HCT116 (cell line): ENCODE results near the gene ISG20. TPM values are rescaled to one million over a fixed set of nuclear protein-coding genes. Genes with fewer than 3 reads are reported as not detected.

Experiments used
- ATAC-seq: fragments of 200-7000 bp; cut with Tn5 transposase; 2 replicates; pipeline ENCODE4 v1.9.1; 2020; ENCODE audit warnings: mild to moderate bottlenecking, moderate library complexity
- BruUV-seq: library from RNA; stranded (reverse); fragments of 400-500 nt; replicated peaks from 2 replicates; lab custom pipeline; 2021; lab: Mats Ljungman, UMichigan
- CTCF ChIA-PET: fragments of 300-600 bp; sonication (Branson Sonifier 250); formaldehyde crosslinking; loops from one replicate; lab custom pipeline; 2021; ENCODE audit warnings: antibody characterized with exemption; lab: Charles Lee
- POLR2A ChIA-PET: fragments of 300-600, 350-600 bp; sonication (Branson Sonifier 250); formaldehyde crosslinking; loops from one replicate; lab custom pipeline; 2021; ENCODE audit warnings: antibody characterized with exemption; lab: Charles Lee
- RAD21 ChIA-PET, 2 experiments: fragments of 300-600 bp; sonication (Branson Sonifier 250); formaldehyde crosslinking; loops; one replicate each; lab custom pipeline; 2023; ENCODE audit warnings: low total read pairs in 2 of 2; ENCODE audit not compliant: uncharacterized antibody in 2 of 2, unreplicated experiment in 2 of 2, low non-redundant PET in 1 of 2; lab: Charles Lee
- DNase-seq: peaks from one replicate; pipeline ENCODE4 v3.0.0-alpha.2; 2010; ENCODE audit warnings: low read depth, low spot score
- H2AFZ ChIP-seq: fragments of 200-600 bp; shearing (Covaris generic), sonication (generic); 2 replicates; pipeline ENCODE4 v1.6.1; 2017; ENCODE audit warnings: low read depth, mixed run types, mixed read lengths, antibody characterized with exemption, low read length; ENCODE audit not compliant: poor library complexity, severe bottlenecking
- H3K27ac ChIP-seq: 2 replicates; pipeline ENCODE4 v1.5.1; 2012; ENCODE audit warnings: low read depth, low read length
- H3K27me3 ChIP-seq: fragments of 200-600 bp; sonication (generic); 2 replicates; pipeline ENCODE4 v1.6.1; 2016; ENCODE audit warnings: mixed run types, low read length, mixed read lengths; ENCODE audit not compliant: insufficient read depth
- H3K36me3 ChIP-seq, 2 experiments: fragments of 200-500 bp in 1 of 2; fragments of 200-600 bp in 1 of 2; sonication (Bioruptor generic) in 1 of 2; sonication (generic) in 1 of 2; 2 replicates each; pipeline versions ENCODE4 v1.5.1 to v1.6.1; 2014 to 2016; ENCODE audit warnings: low read length in 2 of 2, inconsistent platforms in 1 of 2, mixed read lengths in 1 of 2, mixed run types in 1 of 2; ENCODE audit not compliant: insufficient read depth in 2 of 2, control insufficient read depth in 1 of 2
- H3K4me1 ChIP-seq, 2 experiments: fragments of 200-600 bp in 1 of 2; sonication (generic) in 1 of 2; 2 replicates each; pipeline versions ENCODE4 v1.5.1 to v1.6.1; 2012 to 2017; ENCODE audit warnings: low read length in 2 of 2, inconsistent platforms in 1 of 2, mild to moderate bottlenecking in 1 of 2, mixed read lengths in 1 of 2, mixed run types in 1 of 2, moderate library complexity in 1 of 2; ENCODE audit not compliant: insufficient read depth in 2 of 2, control insufficient read depth in 1 of 2
- H3K4me2 ChIP-seq: fragments of 200-600 bp; sonication (generic); 2 replicates; pipeline ENCODE4 v1.6.1; 2017; ENCODE audit warnings: mixed run types, low read length, mixed read lengths
- H3K4me3 ChIP-seq, 2 experiments: fragments of 200-600 bp in 1 of 2; sonication (generic) in 1 of 2; replicated peaks in 1 of 2; 2 replicates each; pipeline ENCODE4 v1.5.1; 2011 to 2016; ENCODE audit warnings: low read length in 2 of 2, control low read depth in 1 of 2, low read depth in 1 of 2, mild to moderate bottlenecking in 1 of 2, mixed read lengths in 1 of 2, mixed run types in 1 of 2
- H3K79me2 ChIP-seq: fragments of 200-600 bp; sonication (generic); 2 replicates; pipeline ENCODE4 v1.6.1; 2017; ENCODE audit warnings: mild to moderate bottlenecking, mixed run types, low read length, moderate library complexity, mixed read lengths; ENCODE audit not compliant: insufficient read depth
- H3K9ac ChIP-seq: fragments of 200-600 bp; sonication (generic); 2 replicates; pipeline ENCODE4 v1.6.1; 2016; ENCODE audit warnings: low read length, mixed read lengths
- H3K9me2 ChIP-seq: fragments of 200-600 bp; sonication (generic), shearing (Covaris generic); 2 replicates; pipeline ENCODE4 v1.6.1; 2017; ENCODE audit warnings: mixed run types, mild to moderate bottlenecking, moderate library complexity; ENCODE audit not compliant: insufficient read depth
- H3K9me3 ChIP-seq, 2 experiments: fragments of 200-500 bp in 1 of 2; fragments of 200-600 bp in 1 of 2; sonication (Bioruptor generic) in 1 of 2; sonication (generic) in 1 of 2; 2 replicates each; pipeline ENCODE4 v1.6.1; 2014 to 2017; ENCODE audit warnings: low read length in 2 of 2, mixed read lengths in 2 of 2, inconsistent platforms in 1 of 2, low read depth in 1 of 2, mild to moderate bottlenecking in 1 of 2, mixed run types in 1 of 2, moderate library complexity in 1 of 2; ENCODE audit not compliant: control insufficient read depth in 1 of 2, insufficient read depth in 1 of 2
- H4K20me1 ChIP-seq: fragments of 200-600 bp; sonication (generic), shearing (Covaris generic); 2 replicates; pipeline ENCODE4 v1.6.1; 2017; ENCODE audit warnings: mixed run types, mild to moderate bottlenecking, moderate library complexity; ENCODE audit not compliant: insufficient read depth
- CBX3 ChIP-seq: IDR thresholded peaks from 2 replicates; pipeline ENCODE4 v1.6.1; 2012; ENCODE audit warnings: low read depth
- CEBPB ChIP-seq: IDR thresholded peaks from 2 replicates; pipeline ENCODE4 v1.6.1; 2012; ENCODE audit warnings: low read depth
- EGR1 ChIP-seq: IDR thresholded peaks from 2 replicates; pipeline ENCODE4 v1.6.1; 2012; ENCODE audit warnings: low read depth
- EZH2 ChIP-seq: fragments of 200-600 bp; sonication (generic); IDR thresholded peaks from 2 replicates; pipeline ENCODE4 v1.6.1; 2017; ENCODE audit warnings: antibody characterized with exemption, mixed run types
- EZH2phosphoT487 ChIP-seq: fragments of 200-600 bp; IDR thresholded peaks from 2 replicates; pipeline ENCODE4 v1.6.1; 2018; ENCODE audit warnings: antibody characterized with exemption, borderline replicate concordance
- SIN3A ChIP-seq: IDR thresholded peaks from 2 replicates; pipeline ENCODE4 v1.6.1; 2012; ENCODE audit warnings: low read depth
- SP1 ChIP-seq: IDR thresholded peaks from 2 replicates; pipeline ENCODE4 v1.6.1; 2012; ENCODE audit warnings: low read depth
- TCF7L2 ChIP-seq: IDR thresholded peaks from 2 replicates; pipeline ENCODE4 v1.7.0; 2011; ENCODE audit warnings: borderline replicate concordance, inconsistent platforms; ENCODE audit not compliant: insufficient read depth, insufficient read length; ENCODE audit errors: extremely low read depth
- YY1 ChIP-seq: IDR thresholded peaks from 2 replicates; pipeline ENCODE4 v1.6.1; 2011; ENCODE audit warnings: low read length, low read depth, moderate library complexity, mild to moderate bottlenecking; ENCODE audit not compliant: insufficient replicate concordance; ENCODE audit errors: extremely low read depth
- ZBTB33 ChIP-seq: IDR thresholded peaks from 2 replicates; pipeline ENCODE4 v1.6.1; 2011; ENCODE audit warnings: mild to moderate bottlenecking, low read length, moderate library complexity; ENCODE audit not compliant: insufficient replicate concordance; ENCODE audit errors: extremely low read depth
- ZNF274 ChIP-seq: fragments of 200-500 bp; sonication (Bioruptor generic); IDR thresholded peaks from 2 replicates; pipeline ENCODE4 v1.6.1; 2014; ENCODE audit warnings: mild to moderate bottlenecking, low read depth, low read length, inconsistent platforms
- intact Hi-C: fragments of 100-400 bp; cut with micrococcal nuclease; formaldehyde crosslinking; loops from 2 replicates; pipeline ENCODE4 v1.10.0; 2022
- total RNA-seq: library from RNA; stranded (reverse); gene quantifications from one replicate; pipeline ENCODE4 v1.2.1, GENCODE V29; 2021; ENCODE audit not compliant: unreplicated experiment
- TF ChIP-seq, protein P1 (sequence below), 3 experiments: fragments of 200-600 bp in 1 of 3; sonication (generic) in 1 of 3; IDR thresholded peaks in 2 of 3; conservative IDR thresholded peaks in 1 of 3; 2 replicates each; pipeline ENCODE4 v1.5.1; 2012 to 2017; ENCODE audit warnings: low read depth in 2 of 3, low read length in 2 of 3, antibody characterized with exemption in 1 of 3, borderline replicate concordance in 1 of 3, control low read depth in 1 of 3, mild to moderate bottlenecking in 1 of 3, mixed read lengths in 1 of 3, mixed run types in 1 of 3, moderate library complexity in 1 of 3; ENCODE audit not compliant: insufficient read depth in 1 of 3
- TF ChIP-seq, protein P2 (sequence below): IDR thresholded peaks from 2 replicates; pipeline ENCODE4 v1.6.1; 2012

The ISG20 gene
- total RNA-seq, 1 experiment from 2014 or later: 11.0 TPM

GRCh38 chr15:88663141-88663621 is 24.4 kb downstream of the ISG20 start:
- POLR2A ChIA-PET: no interaction called here
- no peak for DNase-seq
- H3K27me3 ChIP-seq: no peaks in the 10 kb centered on the region
- CTCF ChIA-PET: no interaction called here
- BruUV-seq: no TSS peak
- H3K4me3 ChIP-seq: no peak overlapping the region
- no peak overlapping the region for H3K27ac ChIP-seq
- H3K79me2 ChIP-seq: no peaks in the 10 kb centered on the region
- no peaks in the 10 kb centered on the region for H3K9me3 ChIP-seq
- intact Hi-C loops: loop anchor here (10.0 kb wide), 1 partner anchor 352 kb away; no protein-coding TSS in a partner anchor
- H3K4me1 ChIP-seq: peaks cover 6 to 17% of the 10 kb centered on the region in 2 experiments; a peak in 3 of 4 replicates
- no peak overlapping the region for H3K9ac ChIP-seq
- H2AFZ ChIP-seq: no peak overlapping the region
- no peak for TF ChIP-seq ZNF274
- no peak for TF ChIP-seq CEBPB
- TF ChIP-seq SIN3A: no peak
- TF ChIP-seq ZBTB33: no peak
- TF ChIP-seq SP1: no peak
- TF ChIP-seq EGR1: no peak
- TF ChIP-seq EZH2: no peak
- no peak for TF ChIP-seq YY1
- no peak for TF ChIP-seq TCF7L2
- TF ChIP-seq, protein P1, sequence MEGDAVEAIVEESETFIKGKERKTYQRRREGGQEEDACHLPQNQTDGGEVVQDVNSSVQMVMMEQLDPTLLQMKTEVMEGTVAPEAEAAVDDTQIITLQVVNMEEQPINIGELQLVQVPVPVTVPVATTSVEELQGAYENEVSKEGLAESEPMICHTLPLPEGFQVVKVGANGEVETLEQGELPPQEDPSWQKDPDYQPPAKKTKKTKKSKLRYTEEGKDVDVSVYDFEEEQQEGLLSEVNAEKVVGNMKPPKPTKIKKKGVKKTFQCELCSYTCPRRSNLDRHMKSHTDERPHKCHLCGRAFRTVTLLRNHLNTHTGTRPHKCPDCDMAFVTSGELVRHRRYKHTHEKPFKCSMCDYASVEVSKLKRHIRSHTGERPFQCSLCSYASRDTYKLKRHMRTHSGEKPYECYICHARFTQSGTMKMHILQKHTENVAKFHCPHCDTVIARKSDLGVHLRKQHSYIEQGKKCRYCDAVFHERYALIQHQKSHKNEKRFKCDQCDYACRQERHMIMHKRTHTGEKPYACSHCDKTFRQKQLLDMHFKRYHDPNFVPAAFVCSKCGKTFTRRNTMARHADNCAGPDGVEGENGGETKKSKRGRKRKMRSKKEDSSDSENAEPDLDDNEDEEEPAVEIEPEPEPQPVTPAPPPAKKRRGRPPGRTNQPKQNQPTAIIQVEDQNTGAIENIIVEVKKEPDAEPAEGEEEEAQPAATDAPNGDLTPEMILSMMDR (IDR thresholded peaks at IDR 0.05 in 2 of 3, conservative IDR thresholded peaks at IDR 0.05 in 1 of 3; ENCODE audit: borderline replicate concordance in 1 of 3, insufficient read depth in 1 of 3, low read depth in 2 of 3, low read length in 2 of 3): no peak
- TF ChIP-seq, protein P2, sequence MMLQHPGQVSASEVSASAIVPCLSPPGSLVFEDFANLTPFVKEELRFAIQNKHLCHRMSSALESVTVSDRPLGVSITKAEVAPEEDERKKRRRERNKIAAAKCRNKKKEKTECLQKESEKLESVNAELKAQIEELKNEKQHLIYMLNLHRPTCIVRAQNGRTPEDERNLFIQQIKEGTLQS: no peak
- no peak for TF ChIP-seq CBX3
- no peak for TF ChIP-seq EZH2phosphoT487
- TF ChIP-seq, all 23 proteins: peak for 0
- no peak for ATAC-seq
- RAD21 ChIA-PET: no interaction called here
- no peak overlapping the region for H3K4me2 ChIP-seq
- H4K20me1 ChIP-seq: no peaks in the 10 kb centered on the region
- H3K9me2 ChIP-seq: no peaks in the 10 kb centered on the region
- H3K36me3 ChIP-seq: no peaks in the 10 kb centered on the region
